Left ventricle myocardium inferior (tissue), 1 donor: ENCODE measurements around the gene NCK2. TPM values are rescaled to one million over a fixed set of nuclear protein-coding genes. Genes with fewer than 3 reads are reported as not detected.

ENCODE experiments used
- DNase-seq: peaks from one replicate; pipeline ENCODE4 v3.0.0-alpha.2; 2020
- H3K27ac ChIP-seq: fragments of 200-600 bp; replicated peaks from 2 replicates; pipeline ENCODE4 v1.8.0; 2021
- H3K27me3 ChIP-seq: fragments of 200-600 bp; 2 replicates; pipeline ENCODE4 v1.8.0; 2021; ENCODE audit warnings: low read depth
- H3K36me3 ChIP-seq: fragments of 200-600 bp; 2 replicates; pipeline ENCODE4 v1.8.0; 2021
- H3K4me1 ChIP-seq: fragments of 200-600 bp; 2 replicates; pipeline ENCODE4 v1.8.0; 2021
- H3K4me3 ChIP-seq: fragments of 200-600 bp; 2 replicates; pipeline ENCODE4 v1.8.0; 2021; ENCODE audit warnings: mild to moderate bottlenecking, moderate library complexity
- H3K9me3 ChIP-seq: fragments of 200-600 bp; replicated peaks from 2 replicates; pipeline ENCODE4 v1.8.0; 2021
- CTCF ChIP-seq: fragments of 200-600 bp; IDR thresholded peaks from 2 replicates; pipeline ENCODE4 v1.8.0; 2021; ENCODE audit warnings: antibody characterized with exemption, mild to moderate bottlenecking, borderline replicate concordance
- intact Hi-C: fragments of 100-400 bp; cut with micrococcal nuclease; formaldehyde crosslinking; loops from one replicate; pipeline ENCODE4 v1.11.0; 2022
- total RNA-seq: library from RNA; stranded (reverse); fragmentation: NEBNext Ultra II Directional; extraction: Animal tissue kit (Norgen Biotek cat#: 25700); gene quantifications from one replicate; pipeline ENCODE4 v1.2.1, GENCODE V29; 2021
- donor health status: DM: no; HTN: yes; CAD: no; lungs with severe emphysema.

The NCK2 gene
- total RNA-seq, 1 donor from 2014 or later, result 24.7 TPM

- no peaks in the 10 kb centered on the region for H3K36me3 ChIP-seq
- TF ChIP-seq CTCF, result no peak
Measured at GRCh38 chr2:105809097-105809473, 64.4 kb downstream of the NCK2 start.

GRCh38 chr2:105809723-105810122 is 65.0 kb downstream of the NCK2 start:
- Histone ChIP-seq H3K27ac (no peak overlapping the region), H3K9me3 (no peaks in the 10 kb centered on the region), H3K36me3 (no peaks in the 10 kb centered on the region), H3K4me3 (no peak overlapping the region), H3K4me1 (peaks cover 63% of the 10 kb centered on the region), H3K27me3 (no peaks in the 10 kb centered on the region)
- DNase-seq, result no peak
- intact Hi-C loops, result no loop called here
- TF ChIP-seq CTCF, result no peak

More at GRCh38 chr2:105809097-105809473, 64.4 kb downstream of the NCK2 start:
- Histone ChIP-seq H3K27me3 (no peaks in the 10 kb centered on the region), H3K4me3 (no peak overlapping the region), H3K9me3 (no peaks in the 10 kb centered on the region), H3K27ac (no peak overlapping the region), H3K4me1 (peaks cover 65% of the 10 kb centered on the region)
- intact Hi-C loops, result no loop called here
- DNase-seq, result no peak

GRCh38 chr2:105812180-105813044 is 67.7 kb downstream of the NCK2 start:
- Histone ChIP-seq H3K36me3 (peaks cover 12% of the 10 kb centered on the region), H3K27ac (peak overlapping the region; percentile 38), H3K27me3 (no peaks in the 10 kb centered on the region), H3K4me1 (peaks cover 71% of the 10 kb centered on the region), H3K9me3 (no peaks in the 10 kb centered on the region), H3K4me3 (no peak overlapping the region)
- TF ChIP-seq CTCF, result no peak
- DNase-seq, result peak; percentile 41
- intact Hi-C loops, result no loop called here

GRCh38 chr2:105813045-105813315 is 68.3 kb downstream of the NCK2 start:
- H3K27me3 ChIP-seq, result no peaks in the 10 kb centered on the region
- H3K27ac ChIP-seq, result no peak overlapping the region
- DNase-seq, result no peak
- H3K9me3 ChIP-seq, result no peaks in the 10 kb centered on the region
- intact Hi-C loops, result no loop called here
- no peak overlapping the region for H3K4me3 ChIP-seq
- peaks cover 13% of the 10 kb centered on the region for H3K36me3 ChIP-seq
- peaks cover 71% of the 10 kb centered on the region for H3K4me1 ChIP-seq
- TF ChIP-seq CTCF, result no peak

GRCh38 chr2:105813405-105813804 is 68.7 kb downstream of the NCK2 start:
- H3K9me3 ChIP-seq, result no peaks in the 10 kb centered on the region
- peaks cover 66% of the 10 kb centered on the region for H3K4me1 ChIP-seq
- H3K27me3 ChIP-seq, result no peaks in the 10 kb centered on the region
- H3K36me3 ChIP-seq, result peaks cover 13% of the 10 kb centered on the region
- no peak overlapping the region for H3K4me3 ChIP-seq
- DNase-seq, result no peak
- H3K27ac ChIP-seq, result no peak overlapping the region
- no peak for TF ChIP-seq CTCF
- intact Hi-C loops, result no loop called here
